ENCODE results near the gene VDR.
A peak's percentile ranks its signal among the peaks of the same experiment; 100 is the strongest.

The VDR gene

GRCh38 chr12:47904713-47905709 is at the start of gene VDR:
VDR (minus strand) TSS chr12:47904994; CDS start chr12:47879113, 25,881 bp downstream.
- DNase-seq = no peak

- no peak for DNase-seq
These were observed 49.3 kb upstream of the VDR start for GRCh38 chr12:47954058-47954457.

- no peak for DNase-seq
These were observed 46.2 kb upstream of the VDR start for GRCh38 chr12:47950856-47951468.

GRCh38 chr12:47949441-47950341 is 44.9 kb upstream of the VDR start:
- peak; percentile 5 for DNase-seq

GRCh38 chr12:47947341-47947740 is 42.5 kb upstream of the VDR start:
- no peak for DNase-seq

DNA sequence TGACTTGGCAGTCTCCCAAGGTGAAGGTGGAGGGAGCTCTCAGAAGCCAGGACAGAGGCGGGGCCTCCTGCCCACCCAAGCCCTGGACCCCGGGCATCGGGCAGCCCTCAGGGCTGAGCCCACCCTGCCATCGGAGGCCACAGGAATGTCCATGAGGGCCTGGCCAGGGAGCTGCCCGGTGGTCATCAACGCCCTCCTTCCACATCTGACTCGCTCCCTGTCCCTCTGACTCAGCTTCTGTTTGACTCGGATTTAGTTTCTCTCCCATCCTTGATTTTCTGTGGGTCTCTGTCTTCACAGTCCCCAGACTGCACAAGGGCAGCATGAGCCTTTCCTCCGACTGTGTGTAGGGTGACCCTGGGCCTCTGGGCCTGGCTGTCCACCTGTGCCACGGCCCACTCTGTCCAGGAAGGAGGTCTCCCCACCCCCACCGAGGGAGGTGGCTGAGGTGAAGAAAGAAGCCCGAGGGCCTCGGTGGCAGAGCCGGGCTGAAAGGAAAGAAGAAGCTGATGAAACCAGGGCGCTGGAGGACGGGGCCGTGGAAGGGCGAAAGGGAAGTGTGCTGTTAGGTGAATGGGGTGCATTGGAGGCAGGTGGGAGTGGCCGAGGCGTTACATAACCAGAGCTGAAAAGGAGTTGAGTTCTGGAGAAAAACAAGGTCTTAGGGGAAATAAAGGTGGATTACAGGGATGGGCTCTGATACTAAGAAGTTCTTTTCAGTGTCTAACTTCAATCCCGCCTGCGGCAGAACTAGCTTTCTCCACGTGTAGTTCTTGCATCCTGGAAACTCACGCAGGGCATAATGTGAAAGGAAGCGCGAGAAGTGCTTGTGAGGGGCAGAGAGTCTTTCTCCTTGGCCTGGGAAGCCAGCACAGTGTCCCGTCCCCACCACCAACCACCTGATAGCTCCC is 41.9 kb upstream of the VDR start:
- DNase-seq = no peak

DNA sequence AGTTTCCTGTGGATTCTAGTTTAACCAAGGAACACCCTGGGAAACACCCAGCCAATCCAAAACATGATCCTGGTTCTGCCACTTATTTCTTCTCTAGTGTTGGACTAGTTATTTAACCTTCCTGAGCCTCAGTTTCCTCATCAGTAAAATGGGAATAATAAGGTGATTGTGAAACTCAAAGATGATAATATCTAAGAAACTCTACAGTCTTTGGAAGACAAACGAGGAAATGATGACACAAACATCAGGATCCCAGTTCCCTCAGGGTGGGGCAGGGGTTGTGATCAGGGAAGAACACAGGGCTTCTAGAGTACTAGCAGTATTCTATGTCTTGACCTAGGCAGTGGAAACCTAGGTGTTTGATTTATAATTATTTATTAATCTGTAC is 40.5 kb upstream of the VDR start:
- no peak for DNase-seq

- DNase-seq = no peak
These were observed 40.0 kb upstream of the VDR start for GRCh38 chr12:47944685-47945340.

DNA sequence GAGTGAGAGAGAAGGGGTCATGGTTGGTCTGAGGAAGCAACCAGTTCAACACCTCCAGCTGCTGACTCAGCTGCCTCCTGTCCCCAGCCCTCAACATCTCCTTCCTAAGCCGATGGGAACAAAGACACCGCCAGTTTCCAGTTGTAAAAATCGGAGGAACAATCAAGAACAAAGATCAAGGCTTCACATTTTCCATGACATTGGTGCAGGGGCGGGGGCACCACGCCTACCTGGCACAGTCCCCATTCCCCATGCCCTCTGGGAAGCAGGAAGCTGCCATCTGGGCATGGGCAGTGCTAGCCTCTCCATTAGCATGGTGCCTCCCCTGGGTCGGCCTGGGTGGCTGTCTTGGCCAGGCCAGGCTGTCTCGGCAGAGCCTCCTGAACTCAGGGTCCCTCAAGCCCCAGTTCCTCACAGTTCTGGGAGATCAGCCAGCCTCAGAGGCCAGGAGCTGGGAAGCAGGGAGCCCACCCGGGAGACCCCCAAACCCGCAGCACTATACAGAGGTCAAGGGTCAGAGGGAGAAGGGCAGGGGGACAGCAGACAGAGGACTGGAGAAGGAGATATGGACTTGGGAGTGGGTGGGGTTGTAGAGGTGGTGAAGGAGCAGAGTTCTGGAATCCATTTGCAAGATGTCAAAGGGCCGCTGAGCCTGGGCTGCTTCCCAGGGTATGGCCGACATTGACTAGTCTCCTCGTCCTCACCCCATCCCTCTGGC is 39.0 kb upstream of the VDR start:
- no peak for DNase-seq

DNA sequence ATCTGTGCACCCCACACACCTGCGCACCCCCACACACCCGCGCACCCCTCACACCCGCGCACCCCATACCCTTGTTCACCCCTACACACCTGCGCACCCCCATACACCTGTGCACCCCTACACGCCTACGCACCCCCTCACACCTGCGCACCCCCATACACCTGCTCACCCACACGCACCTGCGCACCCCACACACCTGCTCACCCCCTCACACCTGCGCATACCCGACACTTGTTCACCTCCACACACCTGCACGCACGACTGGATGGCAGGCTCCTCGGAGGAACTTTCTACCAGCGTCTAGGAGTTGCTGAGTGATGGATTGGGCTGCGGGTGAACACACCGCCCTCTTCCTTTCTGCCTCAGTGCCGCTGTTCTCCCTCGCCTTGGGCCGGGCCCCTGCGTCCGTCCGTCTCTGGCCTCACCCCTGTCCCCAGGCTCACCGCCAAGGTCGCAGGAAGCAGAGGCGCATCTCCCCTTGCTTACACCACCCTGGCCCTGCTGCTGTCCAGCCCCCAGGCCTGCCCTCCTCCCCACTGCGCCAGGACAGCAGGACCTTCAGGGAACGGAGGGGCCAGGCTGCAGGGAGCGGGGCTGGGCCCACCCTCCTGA is 37.9 kb upstream of the VDR start:
- DNase-seq = no peak

GRCh38 chr12:47941871-47942613 is 37.2 kb upstream of the VDR start:
- DNase-seq = no peak

DNA sequence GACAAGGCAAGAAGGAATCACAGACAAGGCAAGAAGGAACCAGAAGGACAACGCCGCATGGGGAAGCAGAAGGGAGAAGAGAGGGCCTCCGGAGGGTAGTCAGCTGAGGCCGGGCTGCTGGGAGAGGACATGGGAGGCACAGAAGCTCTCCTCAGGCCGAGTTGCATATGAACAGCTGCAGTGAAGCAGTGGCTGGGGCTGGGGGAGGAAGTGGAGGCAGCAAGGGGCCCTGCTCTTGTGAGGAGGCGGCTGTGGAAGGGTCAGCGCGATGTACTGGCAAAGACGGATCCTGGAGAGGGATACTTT is 36.6 kb upstream of the VDR start:
- no peak for DNase-seq

DNA sequence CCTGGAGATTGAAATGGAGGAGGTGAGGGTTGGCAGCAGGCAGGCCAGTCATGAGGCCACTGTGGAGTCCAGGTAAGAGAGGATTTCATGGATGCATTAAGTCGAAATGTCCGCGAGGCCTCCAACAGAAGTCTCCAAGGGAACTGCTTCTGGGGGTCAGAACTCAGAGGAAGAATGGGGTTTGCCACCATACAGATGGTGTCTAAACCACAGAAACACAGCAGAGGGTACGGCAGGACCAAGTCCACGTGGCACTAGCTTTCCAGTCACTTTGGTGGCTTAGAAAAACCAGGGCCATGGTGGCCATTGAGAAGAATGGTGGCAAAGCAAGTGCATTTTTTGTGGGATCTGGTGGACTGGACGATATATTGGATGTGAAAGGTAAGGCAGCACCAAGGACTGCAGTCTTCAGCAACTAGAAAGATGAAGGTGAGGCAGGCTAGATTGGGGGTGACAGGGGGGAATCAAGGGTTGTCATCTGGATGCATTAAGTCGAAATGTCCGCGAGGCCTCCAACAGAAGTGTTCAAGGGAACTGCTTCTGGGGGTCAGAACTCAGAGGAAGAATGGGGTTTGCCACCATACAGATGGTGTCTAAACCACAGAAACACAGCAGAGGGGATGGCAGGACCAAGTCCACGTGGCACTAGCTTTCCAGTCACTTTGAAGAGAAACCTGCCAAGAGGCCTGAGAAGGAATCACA is 36.1 kb upstream of the VDR start:
- DNase-seq = no peak

DNA sequence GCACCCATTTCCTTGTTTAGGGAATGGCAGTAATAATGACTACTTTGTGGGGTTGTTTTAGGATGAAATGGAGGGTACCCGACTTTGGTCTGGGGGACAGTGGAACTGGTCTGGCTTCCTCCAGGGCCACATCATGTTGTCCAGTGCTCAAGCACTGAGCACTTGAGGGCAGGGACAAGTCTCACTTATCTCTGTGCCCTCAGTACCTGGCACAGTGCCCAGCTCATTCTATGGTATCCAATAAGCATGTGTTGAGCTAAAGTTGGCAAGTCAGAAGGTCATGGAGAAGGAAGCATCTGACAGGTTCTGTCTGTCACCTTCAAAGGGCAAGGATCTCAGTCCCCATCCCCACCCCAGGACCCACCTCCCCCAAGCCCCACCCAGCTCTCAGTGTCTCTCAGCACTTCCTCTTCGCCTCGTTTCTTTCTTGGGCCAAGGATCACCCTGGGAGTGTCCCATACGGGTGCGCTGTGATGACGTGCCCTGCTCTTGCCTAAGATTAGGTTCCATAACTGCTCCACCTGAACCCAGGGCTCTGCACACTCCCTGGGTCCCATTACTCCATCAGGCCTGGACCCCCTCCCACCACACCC is 34.3 kb upstream of the VDR start:
- DNase-seq = no peak

GRCh38 chr12:47938594-47938993 is 33.8 kb upstream of the VDR start:
- no peak for DNase-seq

GRCh38 chr12:47938093-47938492 is 33.3 kb upstream of the VDR start:
- no peak for DNase-seq

GRCh38 chr12:47935184-47935583 is 30.4 kb upstream of the VDR start:
- DNase-seq = no peak

GRCh38 chr12:47931187-47931586 is 26.4 kb upstream of the VDR start:
- DNase-seq = no peak

GRCh38 chr12:47930634-47931033 is 25.8 kb upstream of the VDR start:
- no peak for DNase-seq

Measured in NK-92 treated with Interleukin-12 subunit alpha and Interleukin-12 subunit beta, amount 100 ng/mL, for 24 hours (cell line).